Fibroblast of pulmonary artery (primary cell): ENCODE results near the gene ABHD15.

ENCODE experiments used
- DNase-seq: peaks from one replicate; pipeline ENCODE4 v3.0.0-alpha.2; 2010; ENCODE audit warnings: low read depth
- H3K4me3 ChIP-seq: replicated peaks from 2 replicates; pipeline ENCODE4 v1.5.1; 2011; ENCODE audit warnings: low read depth, mild to moderate bottlenecking, control low read depth, low read length, moderate library complexity
- CTCF ChIP-seq: IDR thresholded peaks from 2 replicates; pipeline ENCODE4 v1.5.1; 2011; ENCODE audit warnings: mild to moderate bottlenecking, control low read depth, low read length, inconsistent platforms; ENCODE audit errors: missing control alignments

The ABHD15 gene

GRCh38 chr17:29579866-29580771 lies 13.3 kb upstream of the ABHD15 start:
- peak; percentile 88 for TF ChIP-seq CTCF
- DNase-seq: peak; percentile 83
- no peak overlapping the region for H3K4me3 ChIP-seq

GRCh38 chr17:29578626-29579485 lies 12.0 kb upstream of the ABHD15 start:
- TF ChIP-seq CTCF: no peak
- H3K4me3 ChIP-seq: no peak overlapping the region
- no peak for DNase-seq

GRCh38 chr17:29577385-29578211 lies 10.8 kb upstream of the ABHD15 start:
- DNase-seq: peak; percentile 48
- H3K4me3 ChIP-seq: no peak overlapping the region

GRCh38 chr17:29577001-29577370 lies 10.1 kb upstream of the ABHD15 start:
- H3K4me3 ChIP-seq: no peak overlapping the region
- no peak for TF ChIP-seq CTCF
- no peak for DNase-seq

More at GRCh38 chr17:29577385-29578211, 10.8 kb upstream of the ABHD15 start:
- no peak for TF ChIP-seq CTCF

GRCh38 chr17:29576214-29577000 lies 9.6 kb upstream of the ABHD15 start:
- H3K4me3 ChIP-seq: no peak overlapping the region
- no peak for DNase-seq
- TF ChIP-seq CTCF: no peak
